ENCODE data around the gene PSTPIP1.

PSTPIP1 gene

DNA sequence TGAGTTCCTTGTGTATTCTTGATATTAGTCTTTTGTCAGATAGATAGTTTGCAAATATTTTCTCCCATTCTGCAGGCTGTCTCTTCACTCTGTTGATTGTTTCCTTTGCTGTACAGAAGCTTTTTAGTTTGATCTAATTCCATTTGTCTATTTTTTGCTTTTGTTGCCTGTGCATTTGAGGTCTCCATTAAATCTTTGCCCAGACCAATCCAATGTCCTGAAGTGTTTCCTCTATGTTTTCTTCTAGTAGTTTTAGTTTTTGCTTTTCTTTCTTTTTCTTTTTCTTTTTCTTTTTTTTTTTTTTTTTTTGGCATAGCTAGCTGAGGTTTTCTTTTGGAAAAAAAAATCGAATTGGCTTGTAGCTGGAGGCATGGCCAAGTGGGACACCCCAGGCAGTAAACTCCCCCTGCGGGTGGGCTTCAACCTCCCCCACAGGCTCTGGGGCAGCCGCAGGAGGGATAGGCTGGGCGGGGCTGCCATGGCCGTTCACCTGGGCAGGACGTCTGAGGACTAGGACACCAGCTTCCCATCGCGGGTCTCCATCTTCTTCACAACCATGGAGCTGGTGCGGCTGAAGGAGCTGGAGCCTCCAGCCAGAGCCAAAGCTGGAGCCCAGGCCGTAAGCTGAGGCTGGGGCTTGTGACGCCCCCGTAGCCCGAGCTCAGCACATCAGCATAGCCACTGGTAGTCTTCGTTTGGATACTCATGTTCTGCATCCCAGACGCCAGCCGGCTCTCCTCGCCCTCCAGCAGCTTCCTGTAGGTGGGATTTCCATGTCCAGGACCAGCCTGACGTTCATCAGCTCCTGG, 16.2 kb upstream of the PSTPIP1 start:
- no peak overlapping the region for H3K9ac ChIP-seq (ENCODE audit: low read depth, low read length, poor library complexity, severe bottlenecking)
- no peaks in the 10 kb centered on the region for H3K9me3 ChIP-seq (ENCODE audit: insufficient read depth, low read depth, low read length)
- H3K4me2 ChIP-seq (ENCODE audit: low read depth, low read length, poor library complexity, severe bottlenecking), result no peak overlapping the region
- no peaks in the 10 kb centered on the region for H3F3A ChIP-seq (ENCODE audit: low read depth)
- H3K4me3 ChIP-seq (ENCODE audit: low read length, poor library complexity, severe bottlenecking), result no peak overlapping the region
- H4K20me1 ChIP-seq (ENCODE audit: insufficient read depth, low read length, poor library complexity, severe bottlenecking), result no peaks in the 10 kb centered on the region
- H3K36me3 ChIP-seq (ENCODE audit: insufficient read depth, low read length), result no peaks in the 10 kb centered on the region
- no peaks in the 10 kb centered on the region for H3K27me3 ChIP-seq (ENCODE audit: insufficient read depth, low read length, poor library complexity, severe bottlenecking)
- no peak overlapping the region for H2AFZ ChIP-seq (ENCODE audit: low read length)
- H3K79me2 ChIP-seq (ENCODE audit: insufficient read depth, low read length), result no peaks in the 10 kb centered on the region
- no peaks in the 10 kb centered on the region for H3K9me2 ChIP-seq (replicated peaks; ENCODE audit: low read depth, low read length)
- no peak for TF ChIP-seq EZH2phosphoT487 (IDR thresholded peaks at IDR 0.05; ENCODE audit: borderline replicate concordance)
- TF ChIP-seq CTCF (conservative IDR thresholded peaks at IDR 0.05; ENCODE audit: low read length), result no peak
- H3K4me1 ChIP-seq (ENCODE audit: insufficient read depth, low read length, poor library complexity, severe bottlenecking), result peaks cover 8% of the 10 kb centered on the region

- no peak overlapping the region for H3K4me3 ChIP-seq (ENCODE audit: low read length, poor library complexity, severe bottlenecking)
These were observed 15.5 kb upstream of the PSTPIP1 start for GRCh38 chr15:76979331-76979925.

DNA sequence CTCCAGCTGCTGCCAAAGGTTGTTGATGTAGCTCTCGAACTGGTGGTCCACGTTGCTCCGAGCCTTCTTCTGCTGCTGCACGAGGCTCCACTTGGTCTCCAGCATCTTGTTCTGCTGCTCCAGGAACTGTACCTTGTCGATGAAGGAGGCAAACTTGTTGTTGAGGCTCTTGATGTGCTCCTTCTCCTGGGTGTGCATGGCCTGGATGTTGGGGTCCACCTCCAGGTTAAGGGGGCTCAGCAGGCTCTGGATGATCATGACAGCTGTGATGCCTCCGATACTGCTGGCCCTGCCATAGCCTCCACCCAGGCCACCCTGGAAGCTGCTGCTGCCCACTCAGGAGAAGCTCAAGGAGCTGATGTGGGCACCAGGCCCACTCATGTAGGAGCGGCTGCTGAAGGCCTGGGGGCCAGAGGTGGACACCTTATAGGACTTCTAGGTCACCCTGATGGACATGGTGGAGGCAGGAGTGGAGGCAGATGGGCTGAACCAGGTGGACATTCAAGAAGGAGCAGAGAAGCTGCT, 14.9 kb upstream of the PSTPIP1 start:
- H3K9ac ChIP-seq (ENCODE audit: low read depth, low read length, poor library complexity, severe bottlenecking), result no peak overlapping the region
- no peak overlapping the region for H3K4me2 ChIP-seq (ENCODE audit: low read depth, low read length, poor library complexity, severe bottlenecking)
- no peak overlapping the region for H3K4me3 ChIP-seq (ENCODE audit: low read length, poor library complexity, severe bottlenecking)
- H3K27me3 ChIP-seq (ENCODE audit: insufficient read depth, low read length, poor library complexity, severe bottlenecking), result no peaks in the 10 kb centered on the region
- H3K9me2 ChIP-seq (replicated peaks; ENCODE audit: low read depth, low read length), result no peaks in the 10 kb centered on the region
- H4K20me1 ChIP-seq (ENCODE audit: insufficient read depth, low read length, poor library complexity, severe bottlenecking), result no peaks in the 10 kb centered on the region
- TF ChIP-seq CTCF (conservative IDR thresholded peaks at IDR 0.05; ENCODE audit: low read length), result no peak
- TF ChIP-seq EZH2phosphoT487 (IDR thresholded peaks at IDR 0.05; ENCODE audit: borderline replicate concordance), result no peak
- H3F3A ChIP-seq (ENCODE audit: low read depth), result no peaks in the 10 kb centered on the region
- no peaks in the 10 kb centered on the region for H3K9me3 ChIP-seq (ENCODE audit: insufficient read depth, low read depth, low read length)
- no peaks in the 10 kb centered on the region for H3K79me2 ChIP-seq (ENCODE audit: insufficient read depth, low read length)
- peaks cover 7% of the 10 kb centered on the region for H3K4me1 ChIP-seq (ENCODE audit: insufficient read depth, low read length, poor library complexity, severe bottlenecking)
- no peak overlapping the region for H2AFZ ChIP-seq (ENCODE audit: low read length)
- H3K36me3 ChIP-seq (ENCODE audit: insufficient read depth, low read length), result no peaks in the 10 kb centered on the region

More at GRCh38 chr15:76979331-76979925, 15.5 kb upstream of the PSTPIP1 start:
- H3K9ac ChIP-seq (ENCODE audit: low read depth, low read length, poor library complexity, severe bottlenecking), result no peak overlapping the region
- H3K4me2 ChIP-seq (ENCODE audit: low read depth, low read length, poor library complexity, severe bottlenecking), result no peak overlapping the region
- no peak for TF ChIP-seq EZH2phosphoT487 (IDR thresholded peaks at IDR 0.05; ENCODE audit: borderline replicate concordance)
- TF ChIP-seq CTCF (conservative IDR thresholded peaks at IDR 0.05; ENCODE audit: low read length), result no peak
- H3K4me1 ChIP-seq (ENCODE audit: insufficient read depth, low read length, poor library complexity, severe bottlenecking), result peaks cover 7% of the 10 kb centered on the region
- H3K9me3 ChIP-seq (ENCODE audit: insufficient read depth, low read depth, low read length), result no peaks in the 10 kb centered on the region
- no peak overlapping the region for H2AFZ ChIP-seq (ENCODE audit: low read length)
- H3K9me2 ChIP-seq (replicated peaks; ENCODE audit: low read depth, low read length), result no peaks in the 10 kb centered on the region
- no peaks in the 10 kb centered on the region for H4K20me1 ChIP-seq (ENCODE audit: insufficient read depth, low read length, poor library complexity, severe bottlenecking)
- no peaks in the 10 kb centered on the region for H3K79me2 ChIP-seq (ENCODE audit: insufficient read depth, low read length)
- H3K27me3 ChIP-seq (ENCODE audit: insufficient read depth, low read length, poor library complexity, severe bottlenecking), result no peaks in the 10 kb centered on the region
- no peaks in the 10 kb centered on the region for H3K36me3 ChIP-seq (ENCODE audit: insufficient read depth, low read length)
- H3F3A ChIP-seq (ENCODE audit: low read depth), result no peaks in the 10 kb centered on the region
